DMS114 treated with DMSO at 0.1 percent for 48 hours (cell line): ENCODE results near the gene DDX56.
"Not testable (repeated sequence)": the region's sequence is repeated elsewhere in the genome, so short reads cannot be mapped to it uniquely, and the experiment has no call there.

Experiments
- DNase-seq: peaks from one replicate; lab custom pipeline; 2025; ENCODE audit not compliant: unreplicated experiment; lab: John Stamatoyannopoulos, UW

Gene DDX56

DNA sequence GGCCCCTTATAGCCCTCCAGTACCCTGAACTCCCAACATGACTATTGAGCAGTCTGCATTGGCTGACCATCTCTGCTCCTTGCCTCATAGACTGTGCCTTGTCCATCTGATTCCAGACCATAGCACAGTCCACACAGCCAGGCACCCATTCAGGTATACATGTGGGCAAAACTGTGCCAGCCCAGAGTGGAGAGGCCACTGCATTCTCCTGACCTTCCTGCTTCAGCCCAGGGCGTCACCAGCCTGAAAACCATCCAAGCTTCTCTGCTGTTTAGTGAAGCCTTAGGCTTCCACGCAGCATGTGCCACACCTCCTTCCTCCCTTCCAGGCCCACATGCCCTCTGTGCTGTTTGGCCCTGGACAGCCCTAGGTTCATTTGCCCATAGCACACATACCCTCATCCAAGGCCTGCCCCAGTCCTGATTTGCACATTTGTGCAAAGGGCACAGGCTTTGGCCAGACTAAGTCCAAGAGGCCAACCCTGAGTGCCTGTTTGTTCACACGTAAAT lies 10.5 kb downstream of the DDX56 start:
- DNase-seq: no peak

DNA sequence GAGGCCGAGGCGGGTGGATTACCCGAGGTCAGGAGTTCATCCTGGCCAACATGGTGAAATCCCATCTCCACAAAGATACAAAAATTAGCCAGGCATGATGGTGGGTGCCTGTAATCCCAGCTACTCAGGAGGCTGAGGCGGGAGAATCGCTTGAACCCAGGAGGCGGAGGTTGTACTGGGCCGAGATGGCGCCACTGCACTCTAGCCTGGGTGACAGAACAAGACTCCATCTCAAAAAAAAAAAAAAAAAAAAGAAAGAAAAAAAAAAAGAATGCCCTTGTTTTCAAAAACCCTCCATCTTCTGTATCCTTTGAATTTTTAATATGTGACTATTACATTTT lies 11.1 kb downstream of the DDX56 start:
- DNase-seq: not testable (repeated sequence)

GRCh38 chr7:44561962-44562621 lies 11.6 kb downstream of the DDX56 start:
- DNase-seq: no peak

DNA sequence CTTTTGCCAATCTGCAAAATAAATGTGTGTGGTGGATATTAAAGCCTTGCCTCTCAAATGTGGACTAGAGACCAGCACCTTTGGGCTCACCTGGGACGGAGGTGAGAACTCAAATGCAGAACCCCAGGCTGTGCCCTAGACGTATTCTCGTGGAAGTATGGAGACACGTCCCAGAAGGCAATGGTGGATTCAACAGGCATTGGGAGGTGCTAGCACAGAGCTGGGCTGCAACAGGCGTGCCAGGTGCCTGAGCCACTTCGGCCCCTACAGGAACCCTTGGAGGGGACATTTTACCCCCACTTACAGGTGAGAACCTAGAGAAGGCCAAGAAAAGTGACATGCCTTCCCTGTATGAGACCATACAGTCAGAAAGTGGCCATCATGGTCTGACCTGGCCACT lies 12.2 kb downstream of the DDX56 start:
- no peak for DNase-seq

DNA sequence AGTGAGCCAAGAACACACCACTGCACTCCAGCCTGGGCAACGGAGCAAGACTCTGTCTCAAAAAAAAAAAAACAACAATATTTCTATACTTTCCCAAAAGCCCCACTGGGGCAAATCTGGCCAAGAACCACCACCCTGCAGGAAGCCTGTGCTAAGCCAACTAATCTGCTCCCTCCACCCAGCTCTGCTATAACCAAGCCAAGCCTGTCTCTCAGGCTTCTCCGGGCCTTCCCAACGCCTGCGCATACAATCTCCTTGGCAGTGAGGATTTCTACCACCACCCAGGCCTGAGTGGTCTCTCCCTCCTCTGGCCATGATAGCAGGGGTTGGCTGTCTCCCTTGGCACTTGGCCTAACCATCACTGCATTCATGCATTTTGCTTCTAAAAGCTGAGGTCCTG lies 14.2 kb downstream of the DDX56 start:
- no peak for DNase-seq

- no peak for DNase-seq
These were observed 16.2 kb downstream of the DDX56 start for GRCh38 chr7:44557485-44557884.

- no peak for DNase-seq
These were observed 18.4 kb downstream of the DDX56 start for GRCh38 chr7:44555350-44555749.

DNA sequence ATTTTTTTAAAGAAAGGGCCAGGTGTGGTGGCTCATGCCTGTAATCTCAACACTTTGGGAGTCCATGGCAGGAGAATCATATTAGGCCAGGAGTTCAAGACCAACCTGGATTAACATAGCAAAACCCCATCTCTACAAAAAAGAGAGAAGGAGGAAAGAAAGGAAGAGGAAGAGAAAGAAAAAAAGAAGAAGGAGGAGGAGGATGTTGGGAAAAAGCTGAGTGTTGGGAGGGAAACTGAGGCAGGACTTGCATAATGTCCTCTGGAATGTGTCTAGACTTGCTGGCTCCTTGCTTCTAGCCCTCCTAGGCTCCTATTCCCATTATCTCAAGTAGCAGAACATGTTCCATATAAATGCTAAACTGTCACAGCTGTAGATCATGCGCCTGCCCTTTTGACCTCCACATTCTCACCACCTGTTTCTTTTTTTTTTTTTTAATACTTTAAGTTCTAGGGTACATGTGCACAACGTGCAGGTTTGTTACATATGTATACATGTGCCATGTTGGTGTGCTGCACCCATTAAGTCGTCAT lies 21.2 kb downstream of the DDX56 start:
- not testable (repeated sequence) for DNase-seq

DNA sequence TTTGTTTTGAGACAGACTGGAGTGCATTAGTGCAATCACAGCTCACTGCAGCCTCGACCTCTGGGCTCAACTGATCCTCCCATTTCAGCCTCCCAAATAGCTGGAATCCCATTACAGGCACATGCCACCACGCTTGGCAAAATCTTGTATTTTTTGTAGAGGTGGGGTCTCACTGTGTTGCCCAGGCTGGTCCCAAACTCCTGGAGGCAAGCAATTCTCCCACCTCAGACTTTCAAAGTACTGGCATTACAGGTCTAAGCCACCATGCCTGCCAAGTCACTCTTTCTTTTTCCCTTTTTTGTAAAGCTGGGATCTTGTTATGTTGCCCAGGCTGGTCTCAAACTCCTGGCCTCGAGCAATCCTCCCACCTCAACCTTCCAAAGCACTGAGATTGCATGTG lies 24.3 kb downstream of the DDX56 start:
- DNase-seq: no peak

GRCh38 chr7:44548893-44549292 lies 24.8 kb downstream of the DDX56 start:
- no peak for DNase-seq

- DNase-seq: no peak
These were observed 26.0 kb downstream of the DDX56 start for GRCh38 chr7:44547536-44548231.

GRCh38 chr7:44541876-44542610 lies 31.7 kb downstream of the DDX56 start:
- no peak for DNase-seq

DNA sequence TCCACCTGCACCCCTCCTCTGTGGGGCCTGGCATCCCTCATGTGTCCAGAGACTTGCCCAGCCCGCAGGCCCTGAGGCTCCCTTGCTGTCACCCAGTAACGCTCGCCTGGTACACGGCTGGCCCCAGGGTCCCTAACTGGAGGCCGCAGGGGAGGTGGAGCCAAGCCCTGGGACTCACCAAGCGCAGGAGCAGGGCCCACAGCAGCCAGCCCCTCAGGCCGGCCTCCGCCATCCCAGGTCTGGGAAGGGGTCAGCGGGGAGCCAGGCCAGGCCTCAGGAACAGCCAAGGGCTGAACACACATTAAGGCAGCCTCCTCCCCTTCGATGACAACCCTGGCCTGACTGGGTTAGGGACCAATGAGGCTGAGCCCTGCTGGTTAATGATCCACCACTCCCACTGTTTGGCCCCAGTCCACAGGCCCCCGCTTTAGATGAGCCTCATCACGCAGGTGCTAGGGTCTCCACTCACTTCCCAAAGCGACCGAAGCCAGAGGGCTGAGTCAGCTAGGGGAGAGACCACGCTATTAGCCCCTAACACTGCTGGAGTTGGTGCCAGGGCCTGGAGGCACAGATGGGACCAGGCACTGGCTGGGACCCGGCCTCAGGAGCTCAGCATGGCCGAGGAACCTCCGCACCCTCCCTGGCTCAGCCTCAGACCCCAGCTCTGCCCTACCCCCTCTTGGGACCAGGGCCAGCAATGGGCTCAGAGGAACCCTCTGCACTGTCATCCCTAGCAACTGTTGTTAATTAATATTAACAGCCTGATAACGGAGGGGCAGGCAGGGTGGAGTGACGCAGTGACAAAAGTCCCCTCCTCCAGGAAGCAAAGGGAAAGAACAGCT lies 32.5 kb downstream of the DDX56 start, which contains the start of gene NPC1L1:
Gene NPC1L1, minus strand, starts transcription at position 303 of the 842 bp plus-strand sequence. Its CDS starts 71 bp downstream, at position 232.
- no peak for DNase-seq

DNA sequence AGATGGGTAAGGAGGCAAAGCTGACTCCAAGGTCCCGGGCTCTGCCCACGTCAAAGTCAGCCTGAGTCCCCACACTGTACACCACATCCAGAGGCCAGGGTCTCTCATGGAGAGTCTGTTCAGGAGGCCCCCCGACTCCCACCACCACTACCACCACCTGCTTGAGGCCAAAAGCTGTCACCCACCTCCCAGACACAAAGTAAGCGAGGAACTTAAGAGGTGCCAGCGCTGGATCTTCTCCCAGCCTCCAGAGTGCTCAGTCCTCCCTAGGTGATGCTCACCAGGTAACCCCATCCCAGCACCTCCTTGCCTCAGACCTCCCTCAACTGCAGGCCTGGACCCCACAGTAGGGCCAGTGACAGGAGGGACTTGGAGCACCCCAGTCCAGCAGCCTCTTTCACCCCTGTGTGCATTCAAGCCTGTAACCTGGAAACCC lies 33.1 kb downstream of the DDX56 start:
- no peak for DNase-seq

DNA sequence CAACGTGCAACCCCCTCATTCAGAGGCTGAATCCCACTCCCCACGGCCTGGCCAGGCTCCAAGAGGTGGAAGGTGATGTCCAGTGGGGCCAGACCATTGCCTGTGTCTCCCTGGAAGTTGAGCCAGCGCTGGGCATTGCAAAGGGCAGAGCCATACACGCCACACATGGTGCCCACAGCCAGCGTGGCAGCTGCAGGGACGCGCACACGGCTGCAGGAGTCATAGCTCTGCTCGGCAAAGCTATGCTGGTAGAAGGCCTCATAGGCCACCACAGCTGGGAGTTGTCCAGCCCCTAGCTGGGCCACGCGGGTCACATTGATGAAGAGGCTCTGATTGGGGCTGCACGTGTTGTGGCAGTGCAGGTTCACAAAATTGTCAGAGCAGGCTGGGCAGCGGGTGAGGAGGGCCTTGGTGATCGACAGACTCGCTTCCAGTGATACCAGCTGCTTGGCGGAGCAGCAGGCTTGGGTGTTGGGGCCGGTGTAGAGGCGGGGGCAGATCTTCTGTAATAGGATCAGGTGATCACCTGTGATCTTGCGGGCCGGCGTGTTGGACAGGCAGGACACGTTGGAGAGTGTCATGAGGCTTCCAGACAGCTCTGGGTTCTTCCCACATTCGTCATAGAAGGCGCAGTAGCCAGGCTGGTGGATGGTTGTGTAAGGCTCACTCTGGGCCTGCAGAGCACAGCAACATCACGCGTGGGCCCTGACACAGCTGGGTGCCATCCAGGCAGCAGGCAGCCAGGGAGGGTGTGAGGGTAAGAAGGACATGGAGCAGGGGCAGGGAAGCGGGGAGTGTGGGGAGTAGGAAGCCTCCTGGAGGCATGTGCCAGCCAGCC lies 33.8 kb downstream of the DDX56 start:
- no peak for DNase-seq

DNA sequence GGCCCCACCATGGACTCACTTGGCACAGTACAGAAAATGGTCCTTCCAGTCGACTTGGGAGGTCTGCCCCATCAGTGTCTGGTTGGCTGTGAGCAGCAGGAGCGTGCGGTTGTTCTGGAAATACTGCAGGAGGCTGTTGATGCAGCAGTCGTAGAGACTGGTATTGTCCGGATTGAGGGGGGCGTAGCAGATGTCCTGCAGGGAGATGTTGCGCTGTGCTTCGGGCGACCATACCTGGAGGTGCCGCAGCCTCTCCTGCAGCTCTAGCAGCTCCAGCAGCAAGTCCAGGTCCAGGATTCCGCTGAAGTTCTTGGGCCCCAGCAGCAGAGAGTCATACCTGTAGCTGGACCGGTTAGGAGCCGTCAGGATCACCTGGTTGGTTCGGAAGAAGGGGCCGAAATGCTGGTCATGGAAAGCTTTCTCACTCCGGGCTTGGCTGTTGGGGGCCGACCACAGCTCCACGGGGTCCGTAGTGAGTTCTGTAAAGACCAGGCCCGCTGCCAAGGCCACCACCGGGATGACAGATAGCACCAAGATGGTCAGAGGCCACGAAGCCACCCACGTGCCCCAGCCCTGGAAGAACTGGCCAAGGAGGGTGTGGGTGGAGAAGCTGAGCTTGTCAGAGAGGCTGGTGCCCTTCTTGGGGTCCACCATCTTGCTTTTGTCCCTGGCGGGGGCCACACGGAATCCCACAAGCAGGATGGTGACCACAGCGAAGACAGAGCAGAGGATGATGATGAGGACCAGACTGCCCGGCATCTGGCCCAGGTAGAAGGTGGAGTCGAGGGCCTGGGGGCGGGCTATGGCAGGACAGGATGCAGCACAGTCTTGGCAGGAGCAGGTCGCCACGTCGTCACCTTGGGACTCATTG lies 34.7 kb downstream of the DDX56 start:
- no peak for DNase-seq

- no peak for DNase-seq
These were observed 35.5 kb downstream of the DDX56 start for GRCh38 chr7:44538093-44538797.

DNA sequence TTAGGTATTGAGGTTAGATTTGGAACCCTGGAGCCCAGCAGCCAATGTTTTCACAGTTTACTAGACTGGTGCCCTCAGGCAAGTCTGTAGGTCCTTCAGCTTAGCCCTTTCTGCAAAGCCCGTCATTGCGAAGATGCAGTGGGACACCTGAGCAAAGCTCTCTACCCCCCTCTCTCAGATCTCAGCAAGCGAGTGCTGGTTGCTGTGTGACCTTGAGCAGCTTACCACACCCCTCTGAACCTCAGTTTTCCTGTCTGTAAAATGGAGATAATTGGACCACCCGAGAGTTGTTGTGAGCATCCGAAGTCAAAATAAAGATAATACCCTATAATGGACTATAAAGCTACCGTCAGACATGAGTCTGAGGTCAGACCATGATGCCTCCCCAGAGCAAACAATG lies 36.3 kb downstream of the DDX56 start:
- DNase-seq: no peak
